Endothelial cell (in vitro differentiated cells): ENCODE results near the gene OSGEPL1. TPM values are rescaled to one million over a fixed set of nuclear protein-coding genes. Genes with fewer than 3 reads are reported as not detected.

Source experiments
- DNase-seq: peaks from one replicate; pipeline ENCODE4 v3.0.0; 2021; ENCODE audit warnings: low spot score
- H3K27ac Mint-ChIP-seq: one replicate; pipeline ENCODE4 v1.8.0; 2021; ENCODE audit warnings: mixed read lengths, inconsistent platforms; ENCODE audit not compliant: unreplicated experiment
- H3K27me3 Mint-ChIP-seq: one replicate; pipeline ENCODE4 v1.8.0; 2021; ENCODE audit warnings: mild to moderate bottlenecking, moderate library complexity, mixed read lengths, inconsistent platforms; ENCODE audit not compliant: unreplicated experiment
- H3K36me3 Mint-ChIP-seq: one replicate; pipeline ENCODE4 v1.8.0; 2021; ENCODE audit warnings: mild to moderate bottlenecking, low read depth, mixed read lengths, inconsistent platforms; ENCODE audit not compliant: unreplicated experiment
- H3K4me1 Mint-ChIP-seq: one replicate; pipeline ENCODE4 v1.8.0; 2021; ENCODE audit warnings: mild to moderate bottlenecking, mixed read lengths, inconsistent platforms; ENCODE audit not compliant: unreplicated experiment
- H3K4me3 Mint-ChIP-seq: one replicate; pipeline ENCODE4 v1.8.0; 2021; ENCODE audit warnings: mild to moderate bottlenecking, mixed read lengths, inconsistent platforms; ENCODE audit not compliant: unreplicated experiment
- H3K9me3 Mint-ChIP-seq: one replicate; pipeline ENCODE4 v1.8.0; 2021; ENCODE audit warnings: mixed read lengths, inconsistent platforms; ENCODE audit not compliant: unreplicated experiment
- total RNA-seq: library from RNA; stranded (reverse); fragmentation: NEBNext Ultra II Directional; extraction: Animal tissue kit (Norgen Biotek cat#: 25700); gene quantifications from one replicate; pipeline ENCODE4 v1.2.1, GENCODE V29; 2021; ENCODE audit not compliant: unreplicated experiment
- TF ChIP-seq, protein P1 (sequence below): fragments of 200-600 bp; sonication (generic); IDR thresholded peaks from one replicate; pipeline ENCODE4 v1.5.0; 2021; ENCODE audit warnings: antibody characterized with exemption; ENCODE audit not compliant: unreplicated experiment

OSGEPL1 gene
- total RNA-seq, 1 donor from 2014 or later = 4.2 TPM

DNA sequence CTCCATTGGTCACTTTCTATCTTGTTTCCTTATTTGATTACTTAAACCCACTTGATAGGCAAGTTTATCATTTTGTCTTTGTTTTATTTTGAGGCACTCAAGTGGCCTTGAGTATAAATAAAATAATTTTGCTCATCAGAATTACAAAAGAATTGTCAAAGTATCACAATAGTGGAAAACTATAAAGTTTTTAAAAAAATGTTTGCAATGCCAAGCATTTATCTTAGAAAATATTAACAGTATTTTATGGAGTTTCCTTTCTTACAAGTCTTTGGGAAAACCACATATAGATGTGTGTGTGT, 36.4 kb upstream of the OSGEPL1 start:
- no peak overlapping the region for H3K4me3 Mint-ChIP-seq

DNA sequence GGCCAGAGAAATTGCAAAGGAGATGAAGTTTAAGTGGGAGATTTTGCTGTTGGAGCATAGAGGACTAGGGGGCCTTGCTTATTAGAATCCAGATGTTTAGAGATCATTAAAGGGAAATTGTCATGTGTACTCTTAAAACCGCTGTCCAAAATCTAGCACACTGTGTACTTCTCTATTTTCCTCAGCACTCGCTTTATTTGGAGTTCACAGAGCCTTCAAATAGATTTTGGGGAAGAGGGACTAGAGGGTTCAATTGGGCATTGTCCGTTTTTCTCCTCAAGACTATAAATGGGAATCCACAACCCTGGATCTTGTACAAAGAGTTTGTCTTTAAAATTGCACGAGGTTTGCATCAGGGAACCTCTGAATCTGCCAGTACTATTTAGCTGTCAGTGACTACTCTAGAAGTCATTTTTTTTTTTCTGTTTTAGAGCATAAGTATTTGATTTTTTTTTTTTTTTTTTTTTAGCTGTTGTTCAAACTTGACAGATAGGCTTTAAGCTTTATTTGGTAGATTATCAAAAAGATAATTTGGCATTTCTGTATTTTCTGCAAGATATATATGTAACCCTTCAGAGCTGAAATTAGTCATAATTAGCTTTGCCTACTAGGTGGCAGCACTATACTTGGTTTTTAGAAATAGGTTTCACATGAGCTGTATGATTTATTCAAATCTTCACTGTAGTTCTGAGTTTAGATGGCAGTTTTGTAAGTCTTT, 35.9 kb upstream of the OSGEPL1 start:
- H3K36me3 Mint-ChIP-seq = peaks cover 5% of the 10 kb centered on the region
- no peaks in the 10 kb centered on the region for H3K9me3 Mint-ChIP-seq
- H3K4me1 Mint-ChIP-seq = no peaks in the 10 kb centered on the region
- no peak overlapping the region for H3K4me3 Mint-ChIP-seq
- TF ChIP-seq, protein P1, sequence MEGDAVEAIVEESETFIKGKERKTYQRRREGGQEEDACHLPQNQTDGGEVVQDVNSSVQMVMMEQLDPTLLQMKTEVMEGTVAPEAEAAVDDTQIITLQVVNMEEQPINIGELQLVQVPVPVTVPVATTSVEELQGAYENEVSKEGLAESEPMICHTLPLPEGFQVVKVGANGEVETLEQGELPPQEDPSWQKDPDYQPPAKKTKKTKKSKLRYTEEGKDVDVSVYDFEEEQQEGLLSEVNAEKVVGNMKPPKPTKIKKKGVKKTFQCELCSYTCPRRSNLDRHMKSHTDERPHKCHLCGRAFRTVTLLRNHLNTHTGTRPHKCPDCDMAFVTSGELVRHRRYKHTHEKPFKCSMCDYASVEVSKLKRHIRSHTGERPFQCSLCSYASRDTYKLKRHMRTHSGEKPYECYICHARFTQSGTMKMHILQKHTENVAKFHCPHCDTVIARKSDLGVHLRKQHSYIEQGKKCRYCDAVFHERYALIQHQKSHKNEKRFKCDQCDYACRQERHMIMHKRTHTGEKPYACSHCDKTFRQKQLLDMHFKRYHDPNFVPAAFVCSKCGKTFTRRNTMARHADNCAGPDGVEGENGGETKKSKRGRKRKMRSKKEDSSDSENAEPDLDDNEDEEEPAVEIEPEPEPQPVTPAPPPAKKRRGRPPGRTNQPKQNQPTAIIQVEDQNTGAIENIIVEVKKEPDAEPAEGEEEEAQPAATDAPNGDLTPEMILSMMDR = no peak
- H3K27ac Mint-ChIP-seq = no peak overlapping the region
- H3K27me3 Mint-ChIP-seq = no peaks in the 10 kb centered on the region
- no peak for DNase-seq

More for the DNA sequence above, 36.4 kb upstream of the OSGEPL1 start:
- H3K36me3 Mint-ChIP-seq = peaks cover 5% of the 10 kb centered on the region
- no peaks in the 10 kb centered on the region for H3K4me1 Mint-ChIP-seq
- no peak overlapping the region for H3K27ac Mint-ChIP-seq
- TF ChIP-seq, protein P1 = no peak
- no peaks in the 10 kb centered on the region for H3K27me3 Mint-ChIP-seq
- DNase-seq = no peak
- H3K9me3 Mint-ChIP-seq = no peaks in the 10 kb centered on the region

DNA sequence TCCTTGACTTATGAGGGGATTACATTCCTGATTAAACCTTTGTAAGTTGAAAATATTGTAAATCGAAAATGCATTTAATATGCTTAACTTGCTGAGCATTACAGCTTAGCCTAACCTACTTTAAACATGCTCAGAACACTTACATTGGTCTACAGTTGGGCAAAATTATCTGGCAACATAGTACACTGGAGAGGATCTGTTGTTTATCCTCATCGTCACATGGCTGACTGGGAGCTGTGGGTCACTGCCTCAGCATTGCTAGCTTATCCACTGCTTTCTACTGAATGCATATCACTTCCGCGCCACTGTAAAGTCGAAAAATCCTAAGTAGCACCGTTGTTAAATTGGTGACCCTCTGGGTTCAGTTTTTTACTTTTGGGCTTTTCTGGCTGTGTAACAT, 35.3 kb upstream of the OSGEPL1 start:
- Mint-ChIP-seq H3K9me3 (no peaks in the 10 kb centered on the region), H3K27ac (no peak overlapping the region), H3K36me3 (peaks cover 5% of the 10 kb centered on the region), H3K4me3 (no peak overlapping the region), H3K4me1 (no peaks in the 10 kb centered on the region), H3K27me3 (no peaks in the 10 kb centered on the region)
- TF ChIP-seq, protein P1 = no peak
- no peak for DNase-seq

DNA sequence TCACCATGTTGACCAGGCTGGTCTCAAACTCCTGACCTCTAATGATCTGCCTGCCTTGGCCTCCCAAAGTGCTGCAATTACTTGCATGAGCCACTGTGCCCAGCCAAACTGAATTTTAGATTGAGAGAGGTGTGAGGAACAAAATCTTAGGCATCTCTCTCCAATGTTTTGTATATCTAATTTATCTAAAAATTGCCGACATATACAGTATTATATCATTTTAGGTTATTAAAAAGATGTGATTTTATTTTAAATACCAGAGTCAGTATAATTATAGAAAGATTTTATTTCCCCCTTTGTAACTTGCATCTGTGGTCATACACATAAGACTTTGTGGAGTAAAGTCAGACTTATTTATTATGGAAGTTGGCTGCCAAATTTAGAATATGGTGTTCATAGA, 31.7 kb upstream of the OSGEPL1 start:
- Mint-ChIP-seq H3K9me3 (no peaks in the 10 kb centered on the region), H3K4me3 (no peak overlapping the region), H3K36me3 (peaks cover 5% of the 10 kb centered on the region), H3K27me3 (no peaks in the 10 kb centered on the region), H3K27ac (no peak overlapping the region), H3K4me1 (no peaks in the 10 kb centered on the region)
- TF ChIP-seq, protein P1 = no peak
- no peak for DNase-seq

DNA sequence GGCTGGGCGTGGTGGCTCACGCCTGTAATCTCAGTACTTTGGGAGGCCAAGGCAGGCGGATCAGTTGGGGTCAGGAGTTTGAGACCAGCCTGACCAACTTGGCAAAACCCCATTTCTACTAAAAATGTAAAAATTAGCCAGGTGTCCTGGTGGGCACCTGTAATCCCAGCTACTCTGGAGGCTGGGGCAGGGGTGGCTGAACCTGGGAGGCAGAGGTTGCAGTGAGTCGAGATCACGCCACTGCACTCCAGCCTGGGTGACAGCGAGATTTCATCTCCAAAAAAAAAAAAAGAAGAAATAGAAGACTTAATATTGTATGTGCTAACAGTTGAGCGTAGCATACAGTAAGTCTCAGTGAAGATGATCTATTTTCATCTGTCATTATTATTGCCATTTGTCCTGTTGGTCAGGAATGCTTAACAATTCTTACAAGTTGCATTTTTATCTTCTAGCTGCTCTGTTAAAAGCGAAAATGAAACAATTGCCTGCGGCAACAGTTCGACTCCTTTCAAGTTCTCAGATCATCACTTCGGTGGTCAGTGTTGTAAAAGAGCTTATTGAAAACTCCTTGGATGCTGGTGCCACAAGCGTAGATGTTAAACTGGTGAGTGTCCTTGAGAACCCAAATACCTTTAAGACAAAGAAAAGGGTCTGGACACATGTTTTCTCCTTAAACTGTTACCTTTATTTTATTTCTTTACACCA, 28.9 kb upstream of the OSGEPL1 start:
- TF ChIP-seq, protein P1 = no peak
- Mint-ChIP-seq H3K4me3 (no peak overlapping the region), H3K9me3 (no peaks in the 10 kb centered on the region), H3K4me1 (no peaks in the 10 kb centered on the region), H3K36me3 (peaks cover 5% of the 10 kb centered on the region), H3K27ac (no peak overlapping the region), H3K27me3 (no peaks in the 10 kb centered on the region)
- no peak for DNase-seq
